Activated T-cell treated with anti-CD3 and anti-CD28 coated beads for 1 hour (primary cell): ENCODE measurements around the gene CASP8AP2.
"Not testable (repeated sequence)": the region's sequence is repeated elsewhere in the genome, so short reads cannot be mapped to it uniquely, and the experiment has no call there.

ENCODE experiments used
- DNase-seq: peaks from one replicate; pipeline ENCODE4 v3.0.0-alpha.2; 2020; ENCODE audit warnings: low read depth

Gene CASP8AP2

GRCh38 chr6:89888871-89889270 is 59.2 kb downstream of the CASP8AP2 start:
- no peak for DNase-seq

DNA sequence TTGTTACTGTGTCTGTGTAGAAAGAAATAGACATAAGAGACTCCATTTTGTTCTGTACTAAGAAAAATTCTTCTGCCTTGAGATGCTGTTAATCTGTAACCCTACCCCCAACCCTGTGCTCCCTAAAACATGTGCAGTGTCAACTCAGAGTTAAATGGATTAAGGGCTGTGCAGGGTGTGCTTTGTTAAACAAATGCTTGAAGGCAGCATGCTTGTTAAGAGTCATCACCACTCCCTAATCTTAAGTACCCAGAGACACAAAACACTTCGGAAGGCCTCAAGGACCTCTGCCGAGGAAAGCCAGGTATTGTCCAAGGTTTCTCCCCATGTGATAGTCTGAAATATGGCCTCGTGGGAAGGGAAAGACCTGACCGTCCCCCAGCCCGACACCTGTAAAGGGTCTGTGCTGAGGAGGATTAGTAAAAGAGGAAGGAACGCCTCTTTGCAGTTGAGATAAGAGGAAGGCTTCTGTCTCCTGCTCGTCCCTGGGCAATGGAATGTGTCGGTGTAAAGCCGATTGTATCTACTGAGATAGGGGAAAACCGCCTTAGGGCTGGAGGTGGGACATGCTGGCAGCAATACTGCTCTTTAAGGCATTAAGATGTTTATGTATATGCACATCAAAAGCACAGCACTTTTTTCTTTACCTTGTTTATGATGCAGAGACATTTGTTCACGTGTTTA is 61.3 kb downstream of the CASP8AP2 start:
- not testable (repeated sequence) for DNase-seq

GRCh38 chr6:89892577-89892976 is 62.9 kb downstream of the CASP8AP2 start:
- not testable (repeated sequence) for DNase-seq

DNA sequence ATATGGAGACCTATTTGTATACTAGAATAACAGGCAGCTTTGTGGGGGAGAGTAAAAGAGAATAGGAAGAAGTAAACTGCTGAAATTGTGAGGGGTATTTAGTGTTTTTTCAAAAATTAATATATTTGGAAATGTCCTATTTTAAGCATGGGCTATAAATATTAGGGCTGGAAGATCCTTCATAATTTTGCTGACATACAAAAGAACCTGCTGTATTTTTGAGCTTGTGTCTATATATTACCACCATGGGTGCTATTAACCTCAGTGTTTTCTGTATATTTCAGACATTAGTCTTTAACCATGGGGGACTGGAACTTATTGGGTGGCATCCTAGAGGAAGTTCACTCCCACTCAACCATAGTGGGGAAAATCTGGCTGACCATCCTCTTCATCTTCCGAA is 64.5 kb downstream of the CASP8AP2 start, which contains the start of gene GJA10:
GJA10 (plus strand) TSS at position 301 of the 400 bp plus-strand sequence; CDS start at position 301, 0 bp downstream.
- no peak for DNase-seq

DNA sequence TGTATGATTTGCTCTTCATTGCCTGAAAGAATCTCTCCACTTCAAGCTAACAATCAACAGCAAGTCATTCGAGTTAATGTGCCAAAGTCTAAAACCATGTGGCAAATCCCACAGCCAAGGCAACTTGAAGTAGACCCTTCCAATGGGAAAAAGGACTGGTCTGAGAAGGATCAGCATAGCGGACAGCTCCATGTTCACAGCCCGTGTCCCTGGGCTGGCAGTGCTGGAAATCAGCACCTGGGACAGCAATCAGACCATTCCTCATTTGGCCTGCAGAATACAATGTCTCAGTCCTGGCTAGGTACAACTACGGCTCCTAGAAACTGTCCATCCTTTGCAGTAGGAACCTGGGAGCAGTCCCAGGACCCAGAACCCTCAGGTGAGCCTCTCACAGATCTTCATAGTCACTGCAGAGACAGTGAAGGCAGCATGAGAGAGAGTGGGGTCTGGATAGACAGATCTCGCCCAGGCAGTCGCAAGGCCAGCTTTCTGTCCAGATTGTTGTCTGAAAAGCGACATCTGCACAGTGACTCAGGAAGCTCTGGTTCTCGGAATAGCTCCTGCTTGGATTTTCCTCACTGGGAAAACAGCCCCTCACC is 65.7 kb downstream of the CASP8AP2 start:
- DNase-seq: no peak

- DNase-seq: not testable (repeated sequence)
Observed at GRCh38 chr6:89910001-89910901, 80.6 kb downstream of the CASP8AP2 start.

DNA sequence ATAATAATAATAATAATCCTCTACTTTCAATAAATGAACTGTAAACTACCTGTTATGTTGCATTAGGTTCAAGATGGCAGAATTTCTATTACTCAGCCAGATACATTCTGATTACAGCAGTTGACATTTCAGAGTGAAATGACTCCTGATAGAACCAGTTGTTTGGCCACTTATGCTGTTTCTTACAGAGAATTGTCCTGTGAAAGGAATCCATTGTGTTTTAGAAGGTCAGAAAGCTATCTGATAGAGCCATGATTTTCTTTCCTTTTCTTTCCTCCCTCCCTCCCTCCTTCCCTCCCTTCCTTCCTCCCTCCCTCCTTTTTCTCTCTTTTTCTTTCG is 81.2 kb downstream of the CASP8AP2 start:
- no peak for DNase-seq

GRCh38 chr6:89916136-89916920 is 86.6 kb downstream of the CASP8AP2 start:
- no peak for DNase-seq

DNA sequence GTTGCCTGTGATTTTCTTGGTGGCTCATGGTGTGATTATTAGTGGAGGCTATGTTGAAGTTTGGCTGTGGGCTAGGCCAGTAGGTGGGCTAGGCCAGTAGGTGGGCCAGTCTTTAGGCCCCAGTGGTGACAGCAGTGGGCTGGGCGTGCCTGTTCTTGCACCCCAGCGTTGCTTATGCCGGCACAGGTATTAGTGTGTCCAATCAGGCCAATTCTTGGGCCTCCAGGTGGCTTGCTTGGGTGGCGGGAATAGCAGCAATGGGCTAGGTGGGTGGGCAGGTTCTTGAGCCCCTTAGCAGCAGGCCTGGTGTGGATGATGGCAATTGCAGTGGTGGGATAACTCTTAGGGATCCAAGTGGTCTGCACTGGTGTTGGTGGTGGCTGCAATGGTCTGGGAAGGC is 87.5 kb downstream of the CASP8AP2 start:
- no peak for DNase-seq

DNA sequence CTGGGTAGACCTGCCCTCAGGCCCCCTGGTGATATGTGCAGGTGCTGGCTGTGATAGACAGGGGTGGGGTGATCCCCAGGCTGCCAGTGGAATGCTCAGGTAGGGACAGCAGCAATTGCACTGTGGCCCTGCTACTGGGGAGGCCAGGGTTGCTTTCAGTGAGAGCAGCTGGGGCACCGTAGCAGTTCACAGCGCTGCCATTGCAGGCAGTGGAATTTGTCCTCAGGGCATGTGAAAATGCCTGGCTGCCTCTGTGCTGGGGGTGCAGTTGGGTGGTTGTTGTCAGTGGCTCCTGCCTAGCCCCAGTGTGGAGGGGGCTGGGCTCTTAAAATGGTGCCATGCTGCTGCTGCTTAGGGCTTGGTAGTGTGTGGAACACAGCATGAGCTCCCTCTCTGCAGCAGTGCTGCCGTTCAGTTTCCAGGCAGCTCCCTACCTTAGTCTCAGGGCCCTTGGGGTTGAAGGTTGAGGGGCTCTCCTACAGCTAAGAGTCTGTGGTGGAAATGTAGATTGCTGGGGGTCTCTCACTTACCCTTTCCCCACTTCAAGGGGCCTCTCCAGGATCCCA is 88.2 kb downstream of the CASP8AP2 start:
- no peak for DNase-seq
